T-helper 2 cell treated with Interferon-gamma antibody and Interleukin-4, amounts not matched to agents 100 ng/mL and 5 ng/mL, for 36 hours (primary cell): ENCODE data around the gene RORB. TPM values are rescaled to one million over a fixed set of nuclear protein-coding genes. Genes with fewer than 3 reads are reported as not detected.

Experiments
- intact Hi-C: fragments of 100-400 bp; cut with micrococcal nuclease; formaldehyde crosslinking; loops from one replicate; pipeline ENCODE4 v1.15.1; 2023
- total RNA-seq: library from RNA; stranded (reverse); gene quantifications from 2 replicates; pipeline ENCODE4 v1.2.3, GENCODE V29; 2022

Gene RORB
- 0.07 and 0.14 TPM in 2 replicates for total RNA-seq

DNA sequence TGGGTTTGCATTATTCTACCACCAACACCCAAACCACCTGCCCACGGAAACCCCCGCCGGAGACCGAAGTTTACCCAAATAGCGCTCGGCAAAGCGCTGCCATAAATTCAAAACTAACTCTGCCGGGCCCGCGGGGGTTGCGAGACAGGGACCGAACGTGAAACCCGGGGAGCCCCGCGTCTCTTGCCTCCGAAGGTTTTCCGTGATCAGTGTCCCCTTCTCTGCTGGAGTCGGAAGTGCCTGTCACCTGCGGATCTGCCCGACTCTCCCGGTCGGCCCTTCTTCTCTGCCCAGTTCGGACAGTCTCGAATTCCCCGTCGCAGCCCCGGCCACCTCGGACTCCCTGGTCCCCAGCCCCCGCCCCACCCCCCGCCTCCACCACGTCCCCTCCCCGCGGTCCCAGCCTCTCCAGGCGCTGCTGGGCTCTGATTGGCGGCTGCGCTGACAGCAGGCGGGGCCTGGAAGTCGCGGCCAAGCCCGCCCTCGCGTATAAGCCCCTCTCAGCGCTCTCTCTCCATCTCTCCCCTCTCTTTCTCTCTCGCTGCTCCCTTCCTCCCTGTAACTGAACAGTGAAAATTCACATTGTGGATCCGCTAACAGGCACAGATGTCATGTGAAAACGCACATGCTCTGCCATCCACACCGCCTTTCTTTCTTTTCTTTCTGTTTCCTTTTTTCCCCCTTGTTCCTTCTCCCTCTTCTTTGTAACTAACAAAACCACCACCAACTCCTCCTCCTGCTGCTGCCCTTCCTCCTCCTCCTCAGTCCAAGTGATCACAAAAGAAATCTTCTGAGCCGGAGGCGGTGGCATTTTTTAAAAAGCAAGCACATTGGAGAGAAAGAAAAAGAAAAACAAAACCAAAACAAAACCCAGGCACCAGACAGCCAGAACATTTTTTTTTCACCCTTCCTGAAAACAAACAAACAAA is at the start of gene RORB:
Gene RORB, plus strand, starts transcription at position 517 of the 929 bp plus-strand sequence. CDS start 642 bp downstream, outside the sequence.
- intact Hi-C loops: loop anchor here (5.0 kb wide), 2 partner anchors 165 to 455 kb away; partner anchors contain the start of gene C9orf40

- intact Hi-C loops: no loop called here
Measured at GRCh38 chr9:74447451-74448193, 49.5 kb upstream of the RORB start.

DNA sequence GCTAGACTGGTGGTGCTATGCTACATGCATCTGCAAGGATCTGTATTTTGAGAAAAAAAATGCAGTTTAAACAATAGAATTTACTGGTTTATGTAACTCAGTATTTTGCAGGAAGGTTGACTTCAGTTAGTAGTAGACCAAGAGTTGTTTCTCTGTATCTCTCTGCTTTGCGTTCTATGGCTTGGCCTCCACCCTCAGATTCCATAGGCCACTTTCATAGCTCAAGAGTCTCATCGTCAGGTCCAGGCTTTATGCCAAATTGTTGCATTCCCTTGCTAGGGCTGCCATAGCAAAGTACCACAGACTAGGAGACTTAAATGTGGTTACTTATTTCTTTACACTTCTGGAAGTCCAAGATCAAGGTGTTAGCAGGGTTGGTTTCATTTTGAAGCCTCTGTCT is 48.1 kb upstream of the RORB start:
- intact Hi-C loops: no loop called here

DNA sequence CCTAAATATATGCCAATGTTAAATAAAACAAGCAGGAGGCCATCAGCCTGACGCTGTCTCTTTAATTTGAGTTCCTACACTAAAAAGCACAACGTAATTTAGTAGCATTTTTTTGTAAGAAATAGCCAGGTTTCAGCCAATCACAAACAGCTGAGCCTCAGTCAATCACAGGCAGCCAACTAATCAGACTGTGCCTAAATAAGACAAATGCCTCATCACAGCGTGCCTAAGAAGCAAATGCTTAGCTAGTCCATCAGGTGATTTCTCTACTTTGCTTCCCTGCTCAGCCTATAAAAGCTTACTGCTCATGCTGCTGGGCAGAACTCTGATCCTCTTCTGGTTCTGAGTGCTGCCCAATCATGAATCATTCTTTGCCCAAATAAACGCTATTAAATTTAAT is 38.3 kb upstream of the RORB start:
- intact Hi-C loops: no loop called here

DNA sequence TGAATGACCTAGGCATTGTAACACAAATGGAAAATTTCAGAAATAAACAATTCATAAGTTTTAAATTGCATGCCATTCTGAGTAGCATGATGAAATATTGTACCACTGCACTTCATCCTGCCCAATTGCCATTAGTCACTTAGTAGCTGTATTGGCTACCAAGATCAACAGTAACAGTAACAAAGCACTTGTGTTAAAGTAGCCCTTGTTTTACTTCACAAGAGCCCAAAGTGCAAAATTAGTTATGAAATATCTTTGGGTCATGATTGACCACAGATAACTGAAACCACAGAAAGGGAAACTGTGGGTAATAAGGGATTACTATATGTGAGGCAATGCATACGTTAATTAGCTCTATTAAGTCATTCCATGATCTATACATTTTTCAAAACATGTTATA is 33.3 kb upstream of the RORB start:
- intact Hi-C loops: no loop called here

- intact Hi-C loops: no loop called here
Measured at GRCh38 chr9:74478606-74479005, 18.5 kb upstream of the RORB start.

DNA sequence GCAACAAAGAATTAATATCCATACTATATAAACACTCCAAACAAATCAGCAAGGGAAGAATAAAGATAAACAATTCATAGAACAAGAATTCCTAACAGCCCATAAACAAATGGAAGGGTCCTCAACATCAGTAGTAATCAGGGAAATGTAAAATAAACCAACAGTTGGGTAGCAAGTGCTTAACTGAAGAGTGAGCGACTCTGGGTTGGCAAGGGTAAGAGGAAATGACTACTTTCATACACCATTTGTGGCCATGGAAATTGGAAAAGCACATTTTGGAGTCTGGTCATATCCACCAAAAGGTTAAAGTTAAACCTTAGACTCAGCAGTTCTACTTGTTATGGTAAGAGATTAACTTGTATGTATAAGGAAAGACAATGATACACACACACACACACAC is 17.4 kb upstream of the RORB start:
- intact Hi-C loops: no loop called here

GRCh38 chr9:74487395-74487794 is 9.7 kb upstream of the RORB start:
- intact Hi-C loops: no loop called here

GRCh38 chr9:74493512-74493911 is 3.6 kb upstream of the RORB start:
- intact Hi-C loops: no loop called here

DNA sequence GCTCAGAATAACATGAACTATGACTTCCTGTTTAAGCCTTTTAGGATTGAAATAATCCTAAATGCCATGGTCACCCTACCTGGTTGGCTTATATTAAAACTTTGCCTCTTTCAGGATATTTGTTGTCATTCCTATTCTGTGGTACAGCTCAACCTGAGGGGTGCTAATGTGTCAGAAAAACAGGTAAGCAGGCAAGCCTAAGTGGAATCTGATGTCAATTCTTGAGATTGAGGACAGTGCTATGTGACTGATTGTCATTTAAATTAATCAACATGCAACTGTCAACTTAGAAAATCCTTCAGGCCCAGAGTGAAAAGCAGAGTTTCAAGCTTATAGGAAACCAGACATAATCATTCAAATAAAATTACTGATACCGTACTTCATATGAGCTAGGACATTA is 2.6 kb upstream of the RORB start:
- intact Hi-C loops: no loop called here

- intact Hi-C loops: loop anchor here (5.0 kb wide), 2 partner anchors 164 to 456 kb away; partner anchors contain the start of gene C9orf40
Measured at GRCh38 chr9:74496406-74496805, 729 bp upstream of the RORB start.

- intact Hi-C loops: loop anchor here (5.0 kb wide), 2 partner anchors 166 to 454 kb away; partner anchors contain the start of gene C9orf40
Measured at GRCh38 chr9:74497748-74498620, 849 bp downstream of the RORB start.

DNA sequence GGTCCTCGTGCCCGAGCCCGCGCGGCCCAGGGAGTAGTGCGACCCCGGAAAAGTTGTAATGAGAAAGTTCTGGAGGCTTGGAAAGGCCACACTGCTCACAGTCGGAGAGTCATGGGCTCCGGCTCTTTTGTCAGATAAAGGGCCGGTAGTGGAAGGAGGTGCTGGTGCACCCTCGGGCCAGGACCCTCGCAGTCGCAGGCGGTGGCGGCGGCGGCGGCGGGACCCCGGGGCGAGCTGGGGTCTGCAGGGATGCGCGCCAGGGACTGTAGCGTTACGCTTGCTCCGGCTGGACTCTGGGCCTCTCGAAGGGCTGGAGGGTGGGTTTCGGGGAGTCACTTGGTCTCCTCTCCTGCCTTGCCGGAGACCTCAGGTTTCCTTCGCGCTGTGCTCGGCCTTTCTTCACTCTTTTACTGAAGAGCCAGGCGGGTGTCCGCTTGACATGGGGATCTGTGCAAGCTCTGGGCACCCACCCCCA is 1.5 kb downstream of the RORB start:
- intact Hi-C loops: loop anchor here (5.0 kb wide), 2 partner anchors 166 to 454 kb away; partner anchors contain the start of gene C9orf40

- intact Hi-C loops: loop anchor here (5.0 kb wide), 2 partner anchors 167 to 453 kb away; partner anchors contain the start of gene C9orf40
Measured at GRCh38 chr9:74499111-74499601, 2.0 kb downstream of the RORB start.

DNA sequence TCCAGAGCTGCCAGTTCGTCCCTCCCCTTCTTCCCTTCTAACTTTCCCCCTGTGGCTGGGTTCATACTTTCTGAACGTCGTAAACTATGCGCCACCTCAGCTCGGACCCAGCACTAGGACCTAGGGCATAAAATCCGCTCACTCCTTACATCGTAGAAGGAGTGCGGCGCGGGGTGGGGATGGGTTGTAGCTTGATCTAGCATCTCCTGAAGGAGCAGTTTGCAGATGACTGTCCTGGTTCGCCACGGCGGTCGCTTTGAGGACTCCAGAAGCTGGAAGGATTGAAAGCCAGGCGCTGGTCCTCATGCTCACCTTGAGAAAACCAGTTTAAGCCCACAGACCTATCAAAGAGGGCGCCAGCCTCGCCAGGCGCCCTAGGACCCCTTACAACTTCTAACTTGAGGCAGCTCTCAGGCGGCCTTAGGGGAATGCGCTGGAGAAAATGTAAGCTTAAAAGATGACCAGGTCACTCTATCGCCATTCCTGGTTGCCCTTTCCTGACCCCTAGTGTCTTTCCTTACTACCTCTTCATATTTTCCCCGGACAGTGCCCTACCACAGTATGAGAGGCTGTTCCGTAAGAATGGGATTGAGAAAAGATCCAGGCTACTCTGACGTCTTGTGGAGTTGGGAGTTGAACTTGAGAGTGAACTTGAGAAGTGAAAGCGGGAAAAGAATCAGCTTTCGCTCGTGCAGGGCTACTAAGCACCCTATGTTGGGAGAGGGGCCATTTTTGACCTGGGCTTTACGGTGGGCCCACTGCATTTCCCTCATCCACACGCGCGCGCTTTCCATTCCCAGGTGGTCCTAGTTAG is 2.8 kb downstream of the RORB start:
- intact Hi-C loops: loop anchor here (5.0 kb wide), 2 partner anchors 168 to 452 kb away; partner anchors contain the start of gene C9orf40

GRCh38 chr9:74500584-74500924 is 3.4 kb downstream of the RORB start:
- intact Hi-C loops: no loop called here

- intact Hi-C loops: no loop called here
Measured at GRCh38 chr9:74501570-74501969, 4.4 kb downstream of the RORB start.

DNA sequence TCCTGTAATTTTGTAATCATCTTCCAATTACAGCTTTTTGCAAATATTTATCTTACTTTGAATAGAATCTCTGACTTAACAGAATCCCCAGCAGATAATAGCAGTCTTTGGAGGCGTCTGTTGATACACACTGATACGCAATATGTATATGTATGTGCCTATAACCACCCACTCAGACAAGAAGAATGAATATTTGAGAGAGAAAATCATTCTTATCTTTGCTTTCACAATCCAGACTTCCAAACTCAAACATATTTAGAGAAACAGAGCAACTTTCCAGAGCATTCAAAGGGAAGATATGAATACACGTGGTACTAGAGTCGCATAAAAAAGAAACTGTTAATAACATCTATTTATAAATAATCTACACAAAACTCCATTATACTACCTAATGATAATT is 6.1 kb downstream of the RORB start:
- intact Hi-C loops: no loop called here

GRCh38 chr9:74503666-74504065 is 6.5 kb downstream of the RORB start:
- intact Hi-C loops: no loop called here

- intact Hi-C loops: no loop called here
Measured at GRCh38 chr9:74511333-74511732, 14.2 kb downstream of the RORB start.
